Lung (tissue), 12 donors: ENCODE data around the gene ZNF518A. TPM values are rescaled to one million over a fixed set of nuclear protein-coding genes. Genes with fewer than 3 reads are reported as not detected.

Experiments
- ATAC-seq: fragments of 200-7000 bp; cut with Tn5 transposase; one replicate; pipeline ENCODE4 v1.9.1; 2020; ENCODE audit warnings: moderate number of reproducible peaks; ENCODE audit not compliant: insufficient read depth, low FRiP score
- DNase-seq, 3 donors: peaks; one replicate each; pipeline ENCODE4 v3.0.0-alpha.2; 2013 to 2017
- H3K27ac ChIP-seq, 2 donors: one replicate each; pipeline ENCODE4 v1.5.1; 2013; ENCODE audit warnings: mild to moderate bottlenecking in 2 of 2, moderate library complexity in 2 of 2, control low read depth in 1 of 2, inconsistent platforms in 1 of 2, low read depth in 1 of 2, low read length in 1 of 2
- H3K27me3 ChIP-seq, 3 donors: one replicate each; pipeline ENCODE4 v1.5.1; 2013; ENCODE audit warnings: low read length in 2 of 3; ENCODE audit not compliant: control insufficient read depth in 3 of 3, insufficient read depth in 3 of 3
- H3K36me3 ChIP-seq, 4 donors: one replicate each; pipeline ENCODE4 v1.5.1; 2013; ENCODE audit warnings: low read length in 4 of 4, mild to moderate bottlenecking in 1 of 4, moderate library complexity in 1 of 4; ENCODE audit not compliant: control insufficient read depth in 4 of 4, insufficient read depth in 4 of 4
- H3K4me1 ChIP-seq, 5 donors: one replicate each; pipeline ENCODE4 v1.5.1; 2013; ENCODE audit warnings: low read length in 5 of 5, mild to moderate bottlenecking in 2 of 5, moderate library complexity in 1 of 5; ENCODE audit not compliant: control insufficient read depth in 5 of 5, insufficient read depth in 5 of 5
- H3K4me3 ChIP-seq: one replicate; pipeline ENCODE4 v1.5.1; 2013; ENCODE audit warnings: mild to moderate bottlenecking, control low read depth, moderate library complexity
- H3K9ac ChIP-seq, 2 donors: one replicate each; pipeline ENCODE4 v1.5.1; 2013; ENCODE audit warnings: low read length in 2 of 2, control low read depth in 1 of 2; ENCODE audit not compliant: insufficient read depth in 1 of 2
- H3K9me3 ChIP-seq, 4 donors: one replicate each; pipeline ENCODE4 v1.5.1; 2013; ENCODE audit warnings: low read length in 3 of 4, mild to moderate bottlenecking in 1 of 4, moderate library complexity in 1 of 4; ENCODE audit not compliant: control insufficient read depth in 4 of 4, insufficient read depth in 3 of 4
- WGBS, 2 donors: extraction: QIAGEN DNeasy Blood & Tissue Kit; methylation state at CpG; one replicate each; pipeline ENCODE4 v1.1.7; 2013; 5-methylcytosine and 5-hydroxymethylcytosine counted together
- polyA plus RNA-seq, 2 donors: library from polyadenylated mRNA; stranded (reverse); fragments of 200-250 nt; gene quantifications; one replicate each; pipeline ENCODE4 v1.2.1, GENCODE V29; 2013
- total RNA-seq, 2 donors: library from RNA; depleted of rRNA in 1 of 2; stranded (reverse); fragments of >200 nt in 1 of 2; gene quantifications; one replicate each; pipeline ENCODE4 v1.2.1, GENCODE V29; 2014 to 2021
- TF ChIP-seq, protein P1 (sequence below): IDR thresholded peaks from 2 replicates; pipeline ENCODE4 v1.5.1; 2012; ENCODE audit warnings: mild to moderate bottlenecking; ENCODE audit errors: control extremely low read depth, extremely low read depth
- donor health status: control.
- donor health status: control.
- donor health status: Bipolar disorder and iron deficiency.
- donor health status: healthy.
- donor health status: DM: yes; HTN: yes; CAD: no.

ZNF518A gene
- total and polyA plus RNA-seq, 4 donors, result 4.4 to 68.2 (median 13.4) TPM

DNA sequence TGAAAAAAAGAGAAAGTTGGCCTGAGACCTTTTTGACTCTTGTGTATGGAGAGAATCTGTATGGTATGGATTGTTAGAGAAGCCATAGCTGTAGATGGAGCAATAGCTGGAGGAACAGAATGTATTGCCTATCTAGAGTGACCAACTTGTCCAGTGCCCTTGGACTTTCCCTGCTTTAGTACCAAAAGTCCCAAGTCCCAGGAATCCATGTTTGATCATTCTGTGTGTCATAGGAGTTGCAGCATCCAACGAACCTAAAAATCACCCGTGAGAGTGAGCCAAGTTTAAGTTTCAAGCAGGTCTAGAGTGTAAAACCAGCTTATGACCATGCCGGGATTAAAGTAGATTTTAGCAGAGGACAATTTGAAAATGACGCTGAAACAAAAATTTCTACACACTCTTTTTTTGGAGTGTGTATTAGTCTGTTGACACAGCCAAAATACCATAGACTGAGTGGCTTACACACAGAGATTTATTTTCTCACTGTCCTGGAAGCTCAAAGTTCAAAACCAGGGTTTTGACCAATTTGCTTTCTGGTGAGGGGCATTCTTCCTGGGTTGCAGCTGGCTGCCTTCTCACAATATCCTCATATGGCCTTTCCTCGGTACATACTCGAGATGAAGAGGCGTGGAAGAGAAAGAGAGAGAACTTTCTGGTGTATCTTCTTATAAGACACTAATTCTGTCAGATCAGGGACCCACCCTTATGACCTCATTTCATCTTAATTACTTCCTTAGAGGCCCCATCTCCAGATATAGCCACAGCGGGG lies 36.9 kb upstream of the ZNF518A start:
- TF ChIP-seq, protein P1, sequence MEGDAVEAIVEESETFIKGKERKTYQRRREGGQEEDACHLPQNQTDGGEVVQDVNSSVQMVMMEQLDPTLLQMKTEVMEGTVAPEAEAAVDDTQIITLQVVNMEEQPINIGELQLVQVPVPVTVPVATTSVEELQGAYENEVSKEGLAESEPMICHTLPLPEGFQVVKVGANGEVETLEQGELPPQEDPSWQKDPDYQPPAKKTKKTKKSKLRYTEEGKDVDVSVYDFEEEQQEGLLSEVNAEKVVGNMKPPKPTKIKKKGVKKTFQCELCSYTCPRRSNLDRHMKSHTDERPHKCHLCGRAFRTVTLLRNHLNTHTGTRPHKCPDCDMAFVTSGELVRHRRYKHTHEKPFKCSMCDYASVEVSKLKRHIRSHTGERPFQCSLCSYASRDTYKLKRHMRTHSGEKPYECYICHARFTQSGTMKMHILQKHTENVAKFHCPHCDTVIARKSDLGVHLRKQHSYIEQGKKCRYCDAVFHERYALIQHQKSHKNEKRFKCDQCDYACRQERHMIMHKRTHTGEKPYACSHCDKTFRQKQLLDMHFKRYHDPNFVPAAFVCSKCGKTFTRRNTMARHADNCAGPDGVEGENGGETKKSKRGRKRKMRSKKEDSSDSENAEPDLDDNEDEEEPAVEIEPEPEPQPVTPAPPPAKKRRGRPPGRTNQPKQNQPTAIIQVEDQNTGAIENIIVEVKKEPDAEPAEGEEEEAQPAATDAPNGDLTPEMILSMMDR, result no peak
- DNase-seq, result no peak
- Histone ChIP-seq H3K4me1 (no peaks in the 10 kb centered on the region), H3K27ac (no peak overlapping the region), H3K4me3 (no peak overlapping the region), H3K9me3 (peaks cover 0 to 17% (median 3%) of the 10 kb centered on the region in 4 donors), H3K9ac (no peak overlapping the region), H3K27me3 (peaks cover 9 to 56% (median 43%) of the 10 kb centered on the region in 3 donors), H3K36me3 (peaks cover 0 to 2% (median 0%) of the 10 kb centered on the region in 4 donors)
- no peak for ATAC-seq
- 82 to 92% methylated on average over 8 of the region's 8 CpGs for WGBS, 2 donors

DNA sequence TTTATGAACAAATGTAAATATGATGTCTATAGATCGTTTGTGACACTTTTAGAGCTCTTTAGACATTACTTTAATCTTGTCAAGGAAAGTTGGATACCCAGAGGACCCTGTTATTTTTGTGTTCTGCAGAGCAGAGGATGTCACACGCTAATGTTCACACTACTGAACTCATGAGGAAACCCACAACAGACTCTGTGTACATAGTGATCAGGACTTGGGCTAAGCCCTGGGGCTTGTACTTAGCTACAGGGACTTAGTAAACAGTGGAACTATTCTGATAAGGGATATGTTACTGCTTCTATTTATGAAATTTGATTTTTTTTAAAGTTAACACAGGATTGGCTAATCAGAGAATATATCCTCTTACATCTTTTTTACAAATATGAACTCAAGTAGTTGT lies 36.1 kb upstream of the ZNF518A start:
- Histone ChIP-seq H3K4me3 (no peak overlapping the region), H3K4me1 (no peaks in the 10 kb centered on the region), H3K27ac (no peak overlapping the region), H3K9me3 (peaks cover 0 to 17% (median 3%) of the 10 kb centered on the region in 4 donors), H3K27me3 (peaks cover 9 to 58% (median 44%) of the 10 kb centered on the region in 3 donors), H3K9ac (no peak overlapping the region), H3K36me3 (peaks cover 0 to 2% (median 0%) of the 10 kb centered on the region in 4 donors)
- 55 to 77% methylated on average over 2 of the region's 2 CpGs for WGBS, 2 donors
- TF ChIP-seq, protein P1, result no peak
- DNase-seq (no peak), ATAC-seq (no peak)

DNA sequence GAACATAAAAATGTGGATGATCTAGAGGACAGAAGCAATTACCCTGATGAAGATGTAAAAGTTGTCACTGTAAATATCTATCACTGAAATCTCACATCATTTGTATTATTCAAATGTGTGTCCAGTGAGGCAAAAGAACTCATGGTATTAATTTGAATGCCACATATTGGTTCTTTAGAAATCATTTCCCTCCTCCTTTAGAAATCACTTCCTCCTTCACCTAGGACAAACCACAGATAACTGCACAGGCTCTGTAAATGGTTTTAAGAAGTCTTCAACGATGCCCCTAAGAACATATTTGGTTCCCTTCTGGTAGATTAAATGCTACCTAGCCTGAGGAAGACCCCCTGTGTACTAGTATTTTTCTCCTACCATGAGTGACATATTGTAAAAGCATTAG lies 33.1 kb upstream of the ZNF518A start:
- TF ChIP-seq, protein P1, result no peak
- DNase-seq (no peak), ATAC-seq (no peak)
- WGBS, 2 donors, result 37 to 55% methylated on average over 1 of the region's 1 CpG
- Histone ChIP-seq H3K9me3 (peaks cover 0 to 11% (median 0%) of the 10 kb centered on the region in 4 donors), H3K27ac (no peak overlapping the region), H3K27me3 (peaks cover 9 to 73% (median 58%) of the 10 kb centered on the region in 3 donors), H3K4me3 (no peak overlapping the region), H3K9ac (no peak overlapping the region), H3K36me3 (no peaks in the 10 kb centered on the region), H3K4me1 (no peaks in the 10 kb centered on the region)
